Embryonic facial prominence (tissue), 1 donor: ENCODE measurements around the gene RREB1.

Experiments used
- DNase-seq: peaks from one replicate; pipeline ENCODE4 v3.0.0-alpha.2; 2016; ENCODE audit errors: extremely low spot score

Gene RREB1

GRCh38 chr6:7296602-7297001, 188.8 kb downstream of the RREB1 start:
- no peak for DNase-seq

- no peak for DNase-seq
These were observed 190.4 kb downstream of the RREB1 start for GRCh38 chr6:7298113-7298512.

GRCh38 chr6:7300926-7301325, 193.2 kb downstream of the RREB1 start:
- DNase-seq = no peak
